GM18502 (cell line): ENCODE results near the gene PCNX4.
"Not testable (repeated sequence)": the region's sequence is repeated elsewhere in the genome, so short reads cannot be mapped to it uniquely, and the experiment has no call there.

Experiments used
- ATAC-seq: cut with Tn5 transposase; IDR thresholded peaks from one replicate; pipeline ENCODE4 v1.9.1; 2021; ENCODE audit warnings: mild to moderate bottlenecking; ENCODE audit not compliant: unreplicated experiment, poor library complexity

PCNX4 gene

DNA sequence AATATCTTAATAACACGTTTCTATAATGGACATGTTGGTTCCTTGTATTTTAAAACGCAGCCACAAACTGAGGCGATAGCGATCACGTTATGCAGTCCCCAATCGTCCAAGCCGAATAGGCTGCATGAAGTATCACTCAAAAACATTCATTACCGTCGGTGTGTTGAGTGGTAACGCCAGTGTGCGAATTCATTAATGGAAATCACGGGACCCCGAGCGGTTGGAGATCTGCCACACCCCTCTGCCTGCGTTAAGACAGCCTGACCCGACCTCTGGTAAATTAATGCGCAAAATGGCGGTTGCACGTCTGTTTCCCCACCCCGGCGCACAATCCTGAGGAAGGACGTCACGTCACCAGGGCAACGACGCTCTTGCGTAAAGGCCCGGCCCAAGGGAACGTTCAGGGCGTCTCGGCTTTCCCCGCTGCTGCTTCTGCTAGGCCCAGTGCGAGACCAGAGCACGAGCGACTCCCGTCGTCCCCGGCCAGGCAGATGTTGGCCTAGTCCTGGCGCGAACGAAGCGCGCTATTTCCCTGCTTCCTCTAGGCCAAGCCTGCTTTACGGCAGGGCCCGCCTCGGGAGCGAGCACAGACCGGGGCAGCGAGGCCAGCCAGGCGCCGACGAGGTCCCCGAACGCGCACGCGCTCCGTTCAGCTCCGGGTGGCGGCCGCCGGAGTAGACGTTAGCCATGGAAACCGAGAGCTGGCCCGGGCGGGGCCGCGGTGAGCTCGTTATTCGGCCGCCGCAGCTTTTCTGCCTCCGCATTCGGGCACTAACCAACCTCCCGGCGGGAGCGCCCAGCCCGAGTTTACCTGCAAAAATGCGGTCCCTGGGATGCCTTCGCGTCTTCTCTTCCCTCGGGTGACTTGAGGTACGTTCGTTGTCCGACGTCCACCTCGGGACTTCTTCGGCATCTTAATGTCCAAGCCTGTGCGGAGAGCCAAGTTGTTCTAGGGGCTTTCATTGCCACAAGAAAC, at the start of gene PCNX4:
Gene PCNX4 (plus strand): TSS at position 374 of the 976 bp plus-strand sequence. CDS start 15,716 bp downstream, outside the sequence.
- ATAC-seq, result peak; percentile 97

DNA sequence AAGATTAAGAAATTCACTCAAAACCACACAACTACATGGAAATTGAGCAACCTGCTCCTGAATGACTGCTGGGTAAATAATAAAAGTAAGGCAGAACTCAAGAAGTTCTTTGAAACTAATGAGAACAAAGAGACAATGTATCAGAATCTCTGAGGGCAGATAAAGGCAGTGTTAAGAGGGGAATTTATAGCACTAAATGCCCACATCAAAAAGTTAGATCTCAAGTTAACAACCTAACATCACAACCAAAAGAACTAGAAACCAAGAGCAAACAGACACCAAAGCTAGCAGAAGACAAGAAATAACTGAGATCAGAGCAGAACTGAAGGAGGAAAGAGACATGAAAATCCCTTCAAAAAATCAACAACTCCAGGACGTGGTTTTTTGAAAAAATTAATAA, 43.7 kb upstream of the PCNX4 start:
- ATAC-seq, result not testable (repeated sequence)

DNA sequence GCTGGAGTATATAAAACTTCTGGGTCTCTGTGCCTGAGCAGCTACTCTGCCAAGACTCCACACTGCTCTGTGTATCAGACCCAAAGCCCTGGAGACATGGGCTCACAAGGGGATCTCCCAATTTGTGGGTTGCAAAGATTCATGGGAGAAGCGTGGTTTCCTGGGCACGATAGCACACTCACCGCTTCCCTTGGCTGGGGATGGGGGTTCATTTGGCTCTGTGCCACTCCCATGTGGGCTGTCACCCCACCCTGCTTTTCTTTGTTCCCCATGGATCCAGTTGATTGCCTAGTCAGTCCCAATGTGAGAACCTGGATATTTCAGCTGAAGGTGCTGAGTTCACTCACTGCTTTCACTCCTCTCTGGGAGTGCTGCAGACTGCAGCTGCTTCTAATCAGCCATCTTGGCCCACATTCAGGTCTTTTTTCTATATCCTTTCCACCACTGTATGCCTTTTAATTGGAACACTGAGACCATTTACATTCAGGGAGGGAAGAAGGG, 40.0 kb upstream of the PCNX4 start:
- peak; percentile 75 for ATAC-seq

DNA sequence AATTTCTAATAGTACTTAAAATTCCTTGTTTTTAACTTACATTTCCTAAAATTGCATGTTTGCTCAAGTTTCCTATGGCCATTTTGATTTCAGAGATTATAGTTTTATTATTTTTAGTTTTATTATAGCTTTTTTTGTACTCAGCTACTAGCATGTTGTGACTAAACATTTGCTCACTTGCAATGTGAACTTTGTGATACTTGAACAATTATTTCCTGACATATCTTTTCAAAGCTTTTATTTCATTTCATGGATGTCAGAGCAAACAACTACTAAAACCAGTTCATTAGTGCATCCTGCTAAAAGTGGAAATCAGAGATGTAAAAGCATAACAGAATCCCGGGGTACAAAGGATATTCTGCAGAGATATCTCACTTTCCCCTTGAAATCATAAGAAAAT, 33.6 kb upstream of the PCNX4 start:
- no peak for ATAC-seq

DNA sequence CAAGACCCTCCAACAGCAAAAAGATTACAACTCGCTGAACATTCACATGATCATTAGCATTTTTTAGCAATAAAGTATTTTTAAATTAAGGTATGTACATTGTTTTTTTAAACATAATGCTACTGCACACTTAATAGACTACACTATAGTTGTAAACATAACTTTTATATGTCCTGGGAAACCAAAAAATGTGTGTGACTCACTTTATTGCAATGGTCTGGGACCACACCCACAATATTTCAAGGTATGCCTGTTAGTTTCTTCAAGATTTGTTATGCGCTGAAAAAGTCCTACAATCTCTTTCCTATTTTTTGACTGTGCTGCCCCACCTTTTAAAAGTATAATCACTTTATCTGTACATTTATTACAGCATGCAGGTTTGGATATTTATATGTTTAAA, 30.4 kb upstream of the PCNX4 start:
- ATAC-seq, result no peak

DNA sequence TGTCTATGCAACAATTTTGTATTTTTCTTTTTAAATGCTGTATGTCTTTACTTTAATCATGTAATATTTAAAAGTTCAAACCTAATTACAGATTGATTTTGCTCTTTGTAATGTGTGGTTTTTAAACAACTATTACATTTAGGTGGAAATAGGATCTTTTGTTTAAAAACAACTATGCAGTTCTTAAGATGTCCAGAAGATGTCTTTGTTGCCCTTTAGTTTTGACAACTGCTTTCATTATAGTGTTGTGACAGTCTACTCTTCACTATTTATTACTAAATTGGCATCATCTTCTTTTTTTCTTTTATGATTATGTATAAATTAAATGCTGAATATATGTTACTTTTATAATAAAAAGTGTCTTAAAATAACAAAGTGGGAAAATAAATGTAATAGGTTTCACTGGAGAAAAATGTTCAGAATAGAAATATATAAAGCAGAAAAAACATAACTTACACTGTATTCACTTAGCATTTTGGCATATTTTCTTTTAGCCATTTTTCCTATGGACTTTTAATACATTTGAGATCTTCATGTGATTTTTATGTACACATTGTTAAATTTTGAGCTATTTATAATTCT, 27.1 kb upstream of the PCNX4 start:
- peak; percentile 56 for ATAC-seq

- ATAC-seq, result no peak
Observed at GRCh38 chr14:60067882-60068281, 23.8 kb upstream of the PCNX4 start.

- no peak for ATAC-seq
Observed at GRCh38 chr14:60079723-60080122, 12.0 kb upstream of the PCNX4 start.

DNA sequence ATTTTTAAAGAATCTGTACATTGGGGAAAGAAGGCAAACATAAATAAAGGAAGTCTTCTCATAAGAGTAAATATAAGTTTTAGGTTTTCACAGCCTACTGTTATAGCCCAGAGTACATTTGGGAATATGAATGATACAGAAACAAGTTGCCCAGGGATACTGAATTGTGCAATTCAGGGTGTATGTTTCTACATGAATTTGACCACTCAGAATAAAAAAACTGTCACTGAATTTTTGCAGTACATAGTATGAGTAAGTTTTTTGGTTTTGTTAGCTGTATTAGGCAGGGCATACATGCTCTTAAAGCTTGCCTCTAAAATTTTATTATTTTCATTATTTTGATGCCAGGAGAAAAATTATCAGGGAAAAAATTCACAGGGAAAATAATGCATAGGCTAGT, 6.6 kb upstream of the PCNX4 start:
- no peak for ATAC-seq

- ATAC-seq, result no peak
Observed at GRCh38 chr14:60085693-60086092, 6.0 kb upstream of the PCNX4 start.

DNA sequence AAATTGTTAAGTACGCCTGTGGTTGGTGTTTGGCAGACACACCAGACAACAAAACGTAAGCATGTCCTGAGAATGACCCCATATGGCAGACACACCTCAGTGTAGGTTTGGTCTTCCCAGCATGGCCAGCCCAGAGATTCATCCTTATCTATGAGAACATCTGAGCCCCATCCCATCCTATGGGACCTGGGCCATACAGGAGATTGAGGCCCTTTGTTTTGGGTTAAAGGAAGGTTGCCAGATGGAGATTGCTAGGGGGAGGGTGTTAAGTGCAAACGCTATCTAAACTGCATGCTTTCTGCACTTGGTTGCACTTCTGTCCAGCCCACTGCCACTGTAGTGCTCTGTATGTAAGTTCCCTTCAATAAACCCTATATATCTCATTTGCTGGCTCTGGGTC, 4.1 kb upstream of the PCNX4 start:
- no peak for ATAC-seq

DNA sequence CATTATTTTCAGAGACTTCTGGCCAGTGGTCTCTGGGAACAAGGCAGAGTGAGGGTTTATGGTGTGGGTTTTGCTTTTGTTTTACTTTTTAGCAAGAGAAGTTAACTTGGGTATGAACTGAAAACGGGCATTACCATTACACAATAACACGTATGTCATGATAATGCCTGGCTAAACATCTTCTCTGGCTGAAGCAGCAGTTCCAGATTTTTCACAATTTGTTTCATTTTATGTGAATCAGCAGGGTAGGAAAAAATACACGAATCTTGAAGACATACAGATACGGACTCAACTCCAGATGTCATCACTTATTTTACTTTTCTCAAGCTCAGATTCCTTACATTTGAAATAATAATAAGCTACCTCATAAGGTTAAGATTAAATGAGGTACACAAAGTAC, 2.5 kb upstream of the PCNX4 start:
- ATAC-seq, result no peak

GRCh38 chr14:60090864-60091519, 731 bp upstream of the PCNX4 start:
- ATAC-seq, result no peak

DNA sequence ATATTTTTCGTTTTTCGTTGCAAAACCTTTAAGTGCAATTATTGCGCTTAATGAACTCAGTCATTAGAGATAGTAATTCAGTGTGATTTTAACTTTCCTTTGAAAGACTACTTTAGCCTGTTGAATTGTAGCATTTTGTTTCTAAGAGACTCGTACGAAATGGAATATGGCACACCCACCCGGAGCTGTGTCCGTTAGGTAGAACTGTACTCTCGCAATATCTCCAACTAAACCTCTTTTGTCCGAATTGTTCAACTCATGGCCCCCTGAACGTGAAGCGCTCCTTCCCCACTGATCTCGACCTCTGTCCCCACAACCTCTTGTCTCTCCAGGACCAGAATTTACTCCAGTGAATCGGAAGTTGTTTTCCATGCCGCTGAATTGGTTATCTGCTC, 800 bp downstream of the PCNX4 start:
- ATAC-seq, result no peak

DNA sequence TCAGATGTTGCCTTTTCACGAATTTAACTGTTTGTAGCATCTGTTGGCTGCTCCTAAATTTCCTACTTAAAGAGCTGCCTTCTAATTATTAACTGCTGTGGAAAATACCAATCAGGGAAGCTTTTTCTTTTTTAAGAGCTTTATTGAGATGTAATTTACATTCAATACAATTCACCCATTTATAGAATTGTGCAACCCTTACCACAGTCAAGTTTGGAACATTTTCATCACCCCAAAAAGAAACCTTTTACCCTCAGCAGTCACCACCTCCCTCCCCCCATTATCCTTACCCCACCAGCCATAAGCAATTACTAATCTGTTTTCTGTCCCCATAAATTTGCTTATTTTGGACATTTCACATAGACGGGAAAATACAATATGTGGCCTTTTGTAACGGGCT, 1.4 kb downstream of the PCNX4 start:
- ATAC-seq, result no peak

GRCh38 chr14:60093606-60094005, 1.9 kb downstream of the PCNX4 start:
- no peak for ATAC-seq

GRCh38 chr14:60094306-60094897, 2.7 kb downstream of the PCNX4 start:
- ATAC-seq, result no peak

- no peak for ATAC-seq
Observed at GRCh38 chr14:60095231-60095630, 3.5 kb downstream of the PCNX4 start.

- no peak for ATAC-seq
Observed at GRCh38 chr14:60095781-60096450, 4.2 kb downstream of the PCNX4 start.

DNA sequence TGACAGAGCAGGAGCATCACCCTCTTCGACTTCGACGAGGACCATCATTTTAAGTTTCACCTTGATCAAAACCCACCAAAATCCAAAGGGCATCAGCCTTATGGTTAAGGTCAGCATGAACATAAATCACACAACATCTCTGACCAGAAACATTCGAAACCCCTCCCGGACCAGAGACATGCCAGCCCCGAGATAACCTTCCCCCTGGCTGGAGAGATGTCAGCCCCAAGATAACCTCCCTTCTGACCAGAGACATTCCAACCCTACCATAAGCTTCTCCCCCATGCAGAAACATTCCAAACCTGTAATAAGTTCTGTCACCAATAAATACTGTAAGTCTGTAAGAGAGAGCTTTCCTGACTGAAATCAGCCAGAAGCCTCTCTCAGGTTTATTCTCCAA, 6.3 kb downstream of the PCNX4 start:
- ATAC-seq, result no peak
